AG08396 (cell line): Measurements from ENCODE around the gene TBC1D5.

Experiments used
- DNase-seq: peaks from one replicate; pipeline ENCODE4 v3.0.0; 2012; ENCODE audit warnings: low spot score, mixed read lengths

Gene TBC1D5

DNA sequence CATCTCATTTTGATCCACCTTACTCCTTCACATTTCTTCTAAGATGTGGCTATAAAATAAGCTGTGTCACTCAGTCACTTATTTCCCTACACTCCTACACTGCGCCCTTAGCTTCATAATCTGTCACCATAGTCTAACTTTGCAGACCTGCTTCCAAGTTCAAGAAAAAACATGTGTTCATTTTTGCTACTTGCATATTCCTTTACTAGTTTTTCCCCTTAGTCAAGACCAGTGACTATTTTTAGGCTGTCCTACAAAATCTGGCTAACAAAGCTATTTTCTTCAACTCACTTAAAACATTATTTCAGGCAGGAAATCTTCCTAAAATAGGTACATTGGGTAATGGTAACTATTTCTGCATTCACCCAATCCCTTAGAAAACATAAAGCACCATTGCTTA lies 272.5 kb downstream of the TBC1D5 start:
- no peak for DNase-seq

DNA sequence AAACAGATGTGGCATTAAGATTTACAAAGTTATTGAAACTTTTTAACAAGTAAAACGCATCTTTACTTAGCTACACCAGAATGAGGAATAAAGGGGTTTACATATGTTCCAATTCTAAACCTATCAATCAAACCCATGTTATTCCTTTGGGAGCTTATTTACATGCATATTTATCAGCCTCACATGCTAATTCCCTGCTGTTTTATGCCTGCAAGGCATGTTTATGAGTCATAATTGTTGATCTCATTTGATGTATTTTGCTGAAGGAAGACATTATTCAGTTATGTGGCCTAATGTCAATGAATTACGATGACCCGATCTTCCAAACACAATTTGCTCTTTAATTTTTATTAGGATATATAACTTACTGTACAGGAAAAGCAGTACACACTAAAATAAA lies 272.9 kb downstream of the TBC1D5 start:
- DNase-seq = no peak

DNA sequence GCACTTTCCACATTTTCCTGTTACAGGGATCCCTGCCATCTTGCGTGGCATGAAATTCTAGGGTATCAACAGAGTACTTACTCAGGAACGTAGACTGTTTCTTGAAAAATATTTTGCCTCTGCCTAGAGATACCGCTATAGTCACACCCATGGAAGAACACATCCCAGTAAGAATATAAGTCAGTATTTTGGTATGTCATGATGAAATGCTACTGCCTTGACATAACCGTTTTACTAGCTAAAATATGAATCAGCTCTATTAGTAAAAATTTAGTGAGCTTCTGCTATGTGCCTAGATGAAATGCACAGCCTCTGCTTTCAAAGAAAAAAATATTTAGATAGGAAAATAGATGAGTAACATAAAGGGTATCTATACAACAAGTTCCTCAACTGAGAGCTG lies 276.4 kb downstream of the TBC1D5 start:
- DNase-seq = no peak

DNA sequence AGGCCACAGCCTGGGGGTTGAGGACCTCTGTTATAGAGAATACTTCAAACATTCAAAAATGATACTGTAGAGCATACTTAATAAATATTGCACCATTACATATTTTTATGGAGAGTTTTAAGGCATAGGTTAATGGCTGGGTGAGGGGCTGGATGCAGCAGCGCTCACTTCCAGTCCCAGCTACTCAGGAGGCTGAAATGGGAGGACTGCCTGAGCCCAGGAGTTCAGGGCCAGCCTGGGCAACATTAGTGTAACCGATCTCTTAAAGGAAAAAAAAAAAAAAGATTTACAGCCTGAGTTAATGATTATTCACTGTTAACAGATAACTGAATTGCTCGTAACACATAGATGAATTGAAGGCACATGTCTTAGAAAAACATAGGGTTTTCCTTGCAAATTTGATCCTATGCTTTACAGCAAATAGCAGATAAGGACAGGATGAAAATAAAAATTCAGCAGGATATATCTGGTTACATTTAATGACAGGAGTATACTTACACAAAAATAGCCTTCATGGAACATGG lies 282.9 kb downstream of the TBC1D5 start:
- no peak for DNase-seq

DNA sequence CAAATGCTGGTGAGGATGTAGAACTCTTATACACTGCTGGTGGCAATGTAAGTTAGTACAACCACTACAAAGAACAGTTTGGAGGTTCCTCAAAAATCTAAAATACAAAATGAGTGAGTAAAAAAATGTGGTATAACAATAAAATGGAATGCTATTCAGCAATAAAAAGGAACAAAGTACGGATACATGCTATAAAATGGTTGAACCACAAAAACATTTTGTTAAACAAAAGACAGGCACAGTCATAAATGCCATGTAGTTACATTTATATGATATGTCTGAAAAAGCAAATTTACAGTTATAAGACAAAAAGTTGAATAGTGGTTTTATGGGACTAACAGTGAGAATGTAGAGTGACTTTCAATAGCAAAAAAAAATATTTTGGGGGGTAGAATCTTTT lies 285.8 kb downstream of the TBC1D5 start:
- no peak for DNase-seq

DNA sequence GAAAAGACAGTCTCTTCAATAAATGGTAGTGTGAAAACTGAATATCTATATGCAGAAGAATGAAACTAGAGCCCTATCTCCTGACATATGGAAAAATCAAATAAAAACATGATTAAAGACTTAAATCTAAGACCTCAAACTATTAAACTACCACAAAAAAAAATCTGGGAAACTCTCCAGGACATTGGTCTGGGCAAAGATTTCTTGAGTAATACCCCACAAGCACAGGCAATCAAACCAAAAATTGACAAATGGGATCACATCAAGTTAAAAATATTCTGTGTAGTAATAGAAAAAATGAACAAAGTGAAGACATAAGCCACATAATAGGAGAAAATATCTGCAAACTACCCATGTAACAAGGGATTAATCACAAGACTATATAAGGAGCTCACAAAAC lies 286.4 kb downstream of the TBC1D5 start:
- DNase-seq = no peak

DNA sequence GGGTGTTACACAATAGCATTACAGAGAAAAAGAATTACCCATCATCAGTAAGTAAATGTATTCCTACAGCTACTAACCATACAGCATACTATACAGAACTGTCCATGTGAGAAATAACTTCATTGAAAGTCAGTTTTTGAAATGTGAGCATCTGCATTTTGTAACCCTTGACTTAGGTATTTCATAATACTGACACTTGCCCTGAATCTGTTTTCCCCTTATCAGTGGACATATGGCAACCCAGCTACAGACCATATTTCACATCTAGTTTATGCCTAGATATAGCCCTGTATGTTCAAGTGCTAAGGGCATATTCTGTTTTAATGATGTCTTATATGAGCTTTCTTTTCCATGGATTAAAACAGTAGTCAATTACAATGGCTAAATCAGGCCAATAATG lies 297.6 kb downstream of the TBC1D5 start:
- no peak for DNase-seq

DNA sequence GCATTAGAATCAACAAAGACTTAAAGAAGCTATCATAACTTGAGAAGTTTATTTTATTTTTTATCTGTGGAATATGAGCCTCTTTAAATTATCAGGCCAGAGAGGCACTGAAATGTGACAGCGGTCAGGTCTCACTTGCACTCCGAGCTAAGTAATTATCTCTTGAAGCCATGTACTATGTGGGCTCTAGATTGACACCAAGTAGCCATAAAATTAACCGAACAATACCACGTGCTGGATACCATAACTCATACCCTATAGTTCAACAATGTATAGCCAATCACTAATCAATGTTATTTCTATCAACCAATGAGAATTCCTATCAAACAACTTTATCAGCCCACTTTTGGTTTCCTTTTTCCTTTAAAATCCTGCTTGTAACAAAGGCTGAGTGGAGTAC lies 299.3 kb downstream of the TBC1D5 start:
- no peak for DNase-seq

DNA sequence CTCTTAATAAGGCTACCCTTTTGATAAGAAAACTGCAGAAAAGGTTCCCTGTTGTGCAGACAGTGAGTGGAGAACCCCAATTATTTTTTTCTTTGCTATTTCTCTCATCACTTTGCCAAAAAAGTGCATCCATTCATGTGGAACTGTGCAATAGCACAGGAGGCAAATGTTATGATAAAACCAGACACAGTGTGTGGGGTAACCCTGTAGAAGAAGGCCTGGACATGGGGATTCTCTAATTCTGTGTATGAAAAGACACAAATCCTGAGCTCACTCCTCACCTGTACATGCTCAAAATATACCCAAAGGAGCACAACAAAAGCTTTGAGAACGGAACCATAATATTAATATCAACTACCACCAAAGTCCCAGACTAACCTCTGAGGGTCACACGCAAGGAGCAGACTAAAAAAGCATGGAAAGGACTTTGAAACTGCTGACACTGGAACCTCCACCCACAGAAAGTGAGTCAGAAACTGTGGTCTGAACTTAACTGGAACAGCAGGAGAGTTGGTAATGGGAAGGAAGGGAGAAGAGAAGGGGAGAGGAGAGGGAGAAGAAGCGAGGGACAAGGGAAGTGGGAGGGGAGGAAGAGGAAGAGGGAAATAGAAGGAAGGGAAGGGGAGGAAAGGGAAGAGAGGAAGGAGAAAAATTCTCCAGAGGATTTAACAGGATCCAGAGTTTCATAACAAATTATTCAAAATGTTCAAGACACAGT lies 299.9 kb downstream of the TBC1D5 start:
- DNase-seq = no peak

DNA sequence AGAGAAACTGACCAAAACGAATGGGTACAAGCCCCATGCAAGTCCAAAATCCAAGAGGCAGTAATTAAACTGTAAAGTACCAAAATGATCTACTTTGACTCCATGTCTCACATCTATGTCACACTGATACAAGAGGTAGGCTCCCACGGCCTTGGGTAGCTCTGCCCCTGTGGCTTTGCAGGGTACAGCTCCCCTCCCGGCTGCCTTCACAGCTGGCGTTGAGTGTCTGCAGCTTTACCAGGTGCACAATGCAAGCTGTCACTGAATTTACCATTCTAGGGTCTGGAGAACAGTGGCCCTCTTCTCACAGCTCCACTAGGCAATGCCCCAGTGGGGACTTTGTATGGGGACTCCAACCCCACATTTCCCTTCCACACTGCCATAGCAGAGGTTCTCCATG lies 308.6 kb downstream of the TBC1D5 start:
- DNase-seq = no peak

DNA sequence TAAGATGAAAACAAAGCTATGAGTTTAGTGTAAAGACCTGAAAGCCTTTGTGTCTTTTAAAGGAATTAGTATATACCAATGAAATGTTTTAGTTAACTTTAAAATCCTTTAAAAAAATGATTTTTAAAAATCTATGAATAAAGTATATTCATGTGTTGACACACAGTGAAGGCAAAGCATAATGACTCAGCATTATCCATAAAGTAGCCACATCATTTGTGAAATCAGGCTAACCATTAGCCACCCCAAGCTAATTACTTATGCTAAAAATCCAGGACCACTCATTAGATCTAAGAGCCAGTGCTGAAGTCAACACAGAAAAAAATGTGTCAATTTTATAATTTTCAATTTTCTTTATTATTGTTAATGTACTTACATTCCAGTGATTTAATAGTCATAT lies 310.2 kb downstream of the TBC1D5 start:
- no peak for DNase-seq

DNA sequence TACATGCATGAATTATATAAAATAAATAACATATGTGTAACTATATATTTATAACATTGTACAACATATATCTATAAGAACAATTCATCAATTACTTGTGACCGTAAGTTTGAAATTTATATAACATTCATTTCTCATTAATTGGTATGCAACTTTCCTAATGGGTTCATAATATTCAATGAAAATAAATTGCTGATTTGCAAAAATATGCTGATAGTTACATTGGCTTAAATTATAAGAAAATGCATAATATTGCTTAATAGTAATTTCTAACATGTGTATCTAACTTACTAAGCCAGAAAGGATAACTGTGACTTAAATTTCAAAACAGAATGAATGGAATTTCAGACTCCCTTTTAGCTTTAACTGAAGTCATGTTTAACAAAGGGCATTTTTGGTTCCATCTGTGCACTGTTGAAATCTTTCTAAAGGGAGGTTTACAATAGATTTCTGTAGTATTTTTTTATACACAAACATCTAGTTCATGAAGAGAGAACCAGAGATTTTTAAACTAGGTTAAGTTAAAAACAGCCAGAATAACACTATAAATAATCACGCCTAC lies 310.9 kb downstream of the TBC1D5 start:
- no peak for DNase-seq

DNA sequence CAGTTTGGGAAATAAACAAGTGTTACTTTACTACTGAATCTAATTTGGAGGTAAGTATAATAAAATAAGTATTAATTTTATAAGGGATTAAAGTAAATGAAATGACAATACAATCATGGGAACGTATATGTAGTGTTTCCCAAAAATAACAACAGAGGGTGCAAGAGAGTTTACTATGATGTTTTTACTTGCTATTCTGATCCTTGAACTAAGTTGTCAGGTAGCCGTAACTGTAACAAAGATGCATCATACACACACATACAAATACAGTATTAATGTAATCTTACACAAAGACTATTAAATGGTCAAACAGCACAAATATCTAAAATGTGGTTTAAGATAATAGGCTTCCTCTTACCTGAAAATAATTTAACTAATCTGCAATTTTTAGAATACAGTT lies 311.4 kb downstream of the TBC1D5 start:
- no peak for DNase-seq

DNA sequence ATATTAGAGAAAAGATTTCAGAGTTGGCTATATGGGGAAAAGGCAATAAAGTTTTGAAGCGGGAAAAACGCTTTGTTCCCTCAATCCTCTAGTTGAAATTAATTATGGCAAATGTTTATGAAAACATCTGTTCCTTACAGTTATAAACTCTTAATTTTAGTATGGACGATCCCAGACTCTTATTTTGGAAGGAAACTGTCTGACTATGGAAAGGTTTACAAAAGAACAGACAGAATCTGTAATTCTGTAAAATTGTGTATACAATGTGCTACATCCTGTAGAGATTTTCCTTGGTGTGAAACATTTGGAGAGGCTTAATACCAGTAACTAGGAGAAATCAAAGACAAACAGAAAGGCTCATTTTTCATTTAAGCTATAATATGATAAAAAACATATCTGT lies 311.8 kb downstream of the TBC1D5 start:
- DNase-seq = no peak

DNA sequence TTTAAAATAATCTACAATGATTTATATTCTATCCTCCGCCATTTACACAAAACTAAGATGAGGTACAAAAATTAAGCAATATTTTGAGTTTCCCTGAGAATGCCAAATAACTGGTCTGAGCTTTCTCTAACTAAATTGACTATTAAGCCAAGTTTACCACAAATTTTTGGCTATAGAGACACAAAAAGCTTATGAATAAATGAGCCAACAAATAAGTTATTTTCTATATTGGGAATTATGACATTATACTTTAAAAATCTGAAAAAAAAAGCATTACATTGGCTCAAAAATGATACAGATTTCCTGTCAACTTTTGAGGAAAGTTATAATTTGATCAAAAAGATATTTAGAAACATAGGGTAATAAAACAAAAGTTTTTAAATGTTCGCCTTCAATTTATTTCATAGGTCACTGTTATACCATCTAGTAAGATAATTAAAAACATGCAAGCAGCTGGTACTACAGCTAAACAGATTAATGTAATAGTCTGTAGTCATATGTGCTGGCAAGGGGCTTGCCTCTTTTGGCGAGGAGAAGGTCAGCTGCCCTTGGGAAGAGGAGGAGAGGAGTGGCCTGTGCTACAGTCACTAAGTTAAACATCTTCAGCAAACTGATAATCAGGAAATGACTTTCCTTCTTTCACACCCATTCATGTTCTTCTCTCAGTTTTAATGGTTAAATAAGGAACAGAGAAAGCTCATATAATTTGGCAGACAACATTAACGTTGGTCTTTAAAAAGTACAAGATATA lies 318.5 kb downstream of the TBC1D5 start:
- no peak for DNase-seq

DNA sequence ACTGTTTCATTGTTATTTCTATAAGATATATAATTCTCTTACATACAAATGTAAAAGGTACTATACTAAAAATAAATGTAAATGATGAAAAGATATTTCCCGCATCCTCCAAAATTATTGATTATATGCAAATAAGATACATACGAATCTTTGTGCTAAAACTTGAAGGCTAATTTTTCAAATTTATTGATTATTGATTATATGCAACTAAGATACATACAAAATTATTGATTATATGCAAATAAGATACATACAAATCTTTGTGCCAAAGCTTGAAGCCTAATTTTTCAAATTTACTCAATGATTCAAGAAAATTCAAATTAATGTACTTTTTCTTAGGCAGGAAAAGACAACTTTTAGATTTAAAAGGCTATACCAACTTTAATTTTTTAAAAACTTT lies 319.8 kb downstream of the TBC1D5 start:
- no peak for DNase-seq

DNA sequence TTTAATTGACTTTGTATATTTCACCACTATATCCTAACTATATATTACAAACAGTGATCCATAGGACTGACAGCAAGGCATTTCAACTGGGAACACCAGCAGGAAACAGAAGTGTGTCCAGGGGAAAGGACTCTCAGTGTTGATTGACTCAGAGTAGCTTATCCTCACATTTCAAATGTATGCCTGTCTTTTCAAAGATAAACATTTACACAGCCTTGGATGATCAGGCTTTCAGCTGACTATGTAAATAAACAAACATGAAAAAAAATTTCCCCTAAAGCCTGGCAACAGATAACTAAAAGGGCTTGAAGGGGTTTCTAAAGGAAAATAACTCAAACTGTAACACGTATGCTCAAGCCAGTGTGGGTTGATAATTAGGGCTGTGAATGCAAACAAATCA lies 321.8 kb downstream of the TBC1D5 start:
- DNase-seq = no peak

DNA sequence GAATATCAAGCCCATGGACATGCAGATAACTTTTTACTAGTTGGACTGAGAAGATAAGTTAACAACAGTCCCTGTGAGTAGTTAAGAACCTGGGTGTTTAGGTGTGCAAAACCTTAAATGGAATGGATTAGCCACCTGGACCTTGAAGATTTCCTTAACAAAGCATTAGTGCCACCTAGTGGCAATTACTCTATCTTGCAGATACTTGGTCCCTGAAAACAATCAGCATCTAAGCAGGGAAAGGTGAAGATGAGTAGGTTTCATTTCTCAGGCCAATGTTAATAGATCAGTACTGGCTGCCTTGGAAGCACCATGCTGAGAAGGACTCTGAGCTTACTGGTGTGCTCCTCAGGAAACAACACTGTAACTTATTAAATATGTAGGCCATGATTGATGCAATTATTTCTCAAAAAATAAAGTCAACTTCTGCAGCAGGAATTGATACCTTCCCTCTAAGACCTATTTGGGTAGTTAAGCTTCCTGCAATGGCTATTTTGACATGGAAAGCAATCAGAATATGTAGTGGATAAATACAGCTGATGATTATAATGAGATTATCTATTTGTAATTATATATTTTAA lies 329.4 kb downstream of the TBC1D5 start:
- peak; percentile 29 for DNase-seq

DNA sequence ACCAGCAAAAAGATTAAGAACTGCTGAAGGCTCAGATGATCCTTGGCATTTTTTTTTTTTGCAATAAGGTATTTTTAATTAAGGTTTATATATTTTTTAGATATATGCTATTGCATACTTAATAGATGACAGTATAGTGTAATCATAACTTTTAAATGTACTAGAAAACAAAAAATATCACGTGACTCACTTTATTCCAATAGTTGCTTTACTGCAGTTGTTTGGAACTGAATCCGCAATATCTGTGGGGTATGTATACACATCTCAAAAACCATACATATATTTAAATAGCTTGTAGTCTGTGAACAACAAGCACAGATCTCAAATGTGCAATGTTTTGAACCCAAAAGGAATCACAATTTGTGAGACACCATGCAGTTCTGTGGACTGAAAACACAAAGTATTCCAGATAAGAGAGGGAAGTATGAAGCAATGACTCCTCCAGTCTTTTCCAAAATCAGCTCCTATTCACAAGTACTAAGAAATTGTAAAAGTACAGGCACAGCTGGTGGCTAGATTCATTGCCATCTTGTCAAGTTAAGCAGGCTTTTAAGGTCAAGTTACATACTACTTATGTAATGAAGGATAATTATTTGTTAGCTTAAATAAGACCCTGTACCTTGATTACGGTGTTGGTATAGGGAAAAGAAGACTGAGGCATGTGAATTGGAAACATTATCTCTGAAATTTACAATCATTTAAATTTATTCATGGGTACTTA lies 331.1 kb downstream of the TBC1D5 start:
- no peak for DNase-seq

DNA sequence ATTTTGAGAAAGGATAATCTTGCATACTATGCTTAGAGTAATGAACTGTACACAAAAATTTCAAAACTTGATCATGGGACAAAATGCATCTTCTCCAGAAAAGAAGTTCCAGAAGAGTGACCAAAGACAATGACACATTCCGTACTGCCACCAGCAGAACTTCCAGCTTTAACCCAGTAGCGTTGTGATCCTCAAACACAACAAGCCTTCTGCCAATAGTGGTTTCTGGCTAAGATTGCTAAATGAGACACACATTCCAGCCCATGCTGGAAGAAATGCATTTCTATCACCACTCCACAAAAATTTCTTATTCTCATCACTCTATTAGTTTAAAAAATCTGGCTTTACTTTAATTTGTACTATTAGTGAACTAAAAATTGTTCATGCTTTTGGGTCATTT lies 334.9 kb downstream of the TBC1D5 start:
- peak; percentile 5 for DNase-seq

DNA sequence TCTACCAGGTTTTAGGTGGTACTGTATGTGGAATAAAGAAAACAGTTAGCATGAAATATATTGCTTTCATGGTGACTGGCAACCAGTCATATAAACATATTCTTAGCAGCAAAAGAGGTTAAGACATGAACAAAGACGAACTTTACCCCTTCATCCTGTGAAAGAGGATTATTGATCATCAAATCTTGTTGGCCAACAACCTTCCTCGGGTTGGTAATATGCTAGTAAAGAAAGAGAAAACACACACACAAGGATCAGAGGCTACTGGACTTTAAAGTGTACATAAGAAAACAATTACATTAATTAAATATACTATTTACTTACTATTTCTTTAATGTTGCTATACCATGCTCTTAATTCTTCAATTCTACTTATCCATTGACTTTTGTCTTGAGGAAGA lies 337.9 kb downstream of the TBC1D5 start:
- DNase-seq = no peak

DNA sequence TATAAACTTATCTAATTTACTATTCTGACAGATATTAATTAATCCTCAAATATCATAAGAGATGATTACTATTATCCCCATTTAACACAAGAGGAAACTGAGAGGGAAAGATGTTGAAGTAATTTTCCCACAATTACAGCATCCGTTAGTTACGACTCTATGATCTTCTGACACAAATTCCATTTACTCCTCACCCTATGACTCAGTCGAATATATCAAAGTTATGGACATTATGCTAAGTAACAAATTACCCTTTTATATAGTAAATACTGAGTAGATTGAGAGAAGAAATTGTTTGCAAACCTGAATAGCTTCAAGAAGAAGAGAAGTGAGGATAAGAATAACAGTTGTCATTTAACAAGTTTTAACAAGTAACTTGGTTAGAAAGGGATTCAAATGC lies 340.0 kb downstream of the TBC1D5 start:
- no peak for DNase-seq
